HG02759 (cell line): Measurements from ENCODE around the gene KCNJ12.
"Not testable (repeated sequence)": the region's sequence is repeated elsewhere in the genome, so short reads cannot be mapped to it uniquely, and the experiment has no call there.

Experiments
- ATAC-seq: cut with Tn5 transposase; IDR thresholded peaks from one replicate; pipeline ENCODE4 v1.9.1; 2021; ENCODE audit warnings: mild to moderate bottlenecking, moderate library complexity; ENCODE audit not compliant: unreplicated experiment

KCNJ12 gene

DNA sequence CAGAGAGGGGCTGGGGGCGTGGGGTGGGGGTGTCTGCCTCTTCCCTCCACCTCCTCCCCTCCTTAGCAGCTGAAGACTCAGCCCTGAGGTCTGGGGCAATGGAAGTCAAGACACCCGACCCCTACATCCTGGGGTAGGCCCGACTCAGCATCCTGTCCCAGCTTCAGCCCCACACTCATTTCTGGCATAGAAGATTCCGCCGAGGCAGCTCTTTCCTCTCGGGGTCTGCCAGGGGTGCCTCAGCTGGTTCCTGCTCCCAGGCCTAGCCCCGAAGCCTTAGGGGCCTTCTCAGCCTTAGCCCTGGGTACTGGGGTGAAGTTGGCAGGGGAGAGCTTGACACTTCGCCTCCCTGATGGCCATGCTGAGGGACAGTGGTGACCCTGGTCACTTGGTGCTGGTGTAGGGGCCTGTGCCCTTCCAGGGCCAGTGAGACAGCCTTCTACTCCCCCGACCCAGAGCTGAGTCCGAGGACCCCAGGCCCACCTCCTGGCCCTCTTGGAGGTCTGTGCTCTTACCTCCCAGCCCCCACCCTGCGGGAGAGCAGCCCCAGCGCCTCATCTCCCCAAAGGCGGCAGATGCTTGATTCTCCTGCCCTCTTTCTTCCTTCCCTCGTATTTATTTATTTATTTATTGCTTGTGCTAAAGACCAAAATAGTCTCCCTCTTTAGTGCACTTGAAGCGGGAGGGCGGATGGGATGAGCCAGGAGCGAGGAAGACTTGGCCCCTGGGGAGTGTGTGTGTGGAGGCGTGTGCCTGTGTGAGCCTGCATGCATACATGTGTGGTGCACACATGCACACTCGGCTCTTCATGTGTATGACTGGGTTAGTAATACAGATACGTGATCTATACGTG lies 42.5 kb downstream of the KCNJ12 start:
- no peak for ATAC-seq

- ATAC-seq: no peak
Measured at GRCh38 chr17:21419299-21420239, 43.4 kb downstream of the KCNJ12 start.

DNA sequence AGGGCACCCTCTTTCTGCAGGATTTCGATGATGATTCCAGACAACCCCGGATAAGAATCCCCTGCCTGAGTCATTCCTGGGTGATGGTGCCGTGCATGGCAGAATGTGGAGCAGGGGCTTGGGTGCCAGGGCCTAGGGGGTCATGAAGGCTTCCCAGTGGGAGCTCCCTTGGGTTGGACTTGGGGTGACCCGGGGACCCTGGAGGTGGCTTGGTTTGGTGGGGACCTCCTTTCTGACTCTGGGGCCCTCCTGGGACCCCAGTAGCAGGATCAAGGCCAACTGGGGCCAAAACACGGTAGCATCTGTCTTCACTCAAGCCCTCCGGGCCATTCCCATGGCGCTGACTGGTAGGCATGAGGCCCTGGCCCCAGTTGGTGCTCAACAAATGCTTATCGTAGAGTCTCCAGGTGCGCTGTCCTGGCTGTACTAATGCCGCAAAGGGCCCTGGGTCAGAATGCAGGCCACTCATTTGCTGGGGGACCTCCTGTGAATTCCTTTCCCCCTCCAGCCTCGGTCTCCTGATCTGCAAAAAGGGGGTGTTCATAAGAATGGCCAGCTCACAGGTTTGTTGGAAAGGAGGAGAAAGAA lies 44.4 kb downstream of the KCNJ12 start:
- not testable (repeated sequence) for ATAC-seq

DNA sequence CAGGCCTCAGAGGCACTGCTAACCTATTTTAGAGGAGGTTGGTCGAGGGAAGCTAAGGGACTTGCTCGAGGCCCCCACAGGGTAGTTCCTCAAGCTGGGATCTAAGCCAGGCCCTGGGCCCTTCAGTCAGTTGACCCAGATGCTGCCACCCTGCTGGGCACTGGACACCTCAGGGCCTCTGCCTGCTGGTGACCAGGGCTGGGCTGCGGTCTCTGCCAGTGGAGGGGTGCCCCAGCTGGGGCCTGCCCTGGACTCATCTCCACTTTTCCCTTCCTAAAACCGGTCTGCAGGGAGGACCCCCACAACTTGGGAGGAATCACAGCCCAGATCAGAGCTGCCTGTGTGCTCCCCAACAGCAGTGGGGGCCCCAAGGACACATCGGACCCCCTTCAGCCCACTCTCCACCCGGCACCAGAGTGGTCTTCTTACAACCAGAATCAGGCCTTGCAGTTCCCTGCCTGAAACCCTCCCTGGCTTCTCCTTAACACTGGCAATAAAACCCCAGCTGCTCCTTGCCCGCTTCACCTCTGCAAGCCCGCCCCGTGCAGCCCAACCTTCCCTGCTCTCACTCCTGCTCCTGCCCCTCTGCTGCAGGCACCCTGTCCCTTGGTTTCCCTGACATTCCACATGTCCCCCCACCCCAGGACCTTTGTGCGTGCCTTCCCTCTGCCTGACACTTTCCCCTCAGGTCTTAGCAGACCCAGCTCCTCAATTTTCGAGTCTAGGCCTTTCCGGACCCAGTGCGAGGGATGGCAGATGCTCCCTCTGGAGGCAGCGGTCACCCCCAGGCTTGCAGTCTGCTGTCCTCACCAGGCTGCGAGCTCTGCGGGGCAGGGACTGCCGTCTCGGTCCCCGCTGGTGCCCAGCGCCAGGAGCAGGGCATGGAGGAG lies 45.5 kb downstream of the KCNJ12 start:
- not testable (repeated sequence) for ATAC-seq

DNA sequence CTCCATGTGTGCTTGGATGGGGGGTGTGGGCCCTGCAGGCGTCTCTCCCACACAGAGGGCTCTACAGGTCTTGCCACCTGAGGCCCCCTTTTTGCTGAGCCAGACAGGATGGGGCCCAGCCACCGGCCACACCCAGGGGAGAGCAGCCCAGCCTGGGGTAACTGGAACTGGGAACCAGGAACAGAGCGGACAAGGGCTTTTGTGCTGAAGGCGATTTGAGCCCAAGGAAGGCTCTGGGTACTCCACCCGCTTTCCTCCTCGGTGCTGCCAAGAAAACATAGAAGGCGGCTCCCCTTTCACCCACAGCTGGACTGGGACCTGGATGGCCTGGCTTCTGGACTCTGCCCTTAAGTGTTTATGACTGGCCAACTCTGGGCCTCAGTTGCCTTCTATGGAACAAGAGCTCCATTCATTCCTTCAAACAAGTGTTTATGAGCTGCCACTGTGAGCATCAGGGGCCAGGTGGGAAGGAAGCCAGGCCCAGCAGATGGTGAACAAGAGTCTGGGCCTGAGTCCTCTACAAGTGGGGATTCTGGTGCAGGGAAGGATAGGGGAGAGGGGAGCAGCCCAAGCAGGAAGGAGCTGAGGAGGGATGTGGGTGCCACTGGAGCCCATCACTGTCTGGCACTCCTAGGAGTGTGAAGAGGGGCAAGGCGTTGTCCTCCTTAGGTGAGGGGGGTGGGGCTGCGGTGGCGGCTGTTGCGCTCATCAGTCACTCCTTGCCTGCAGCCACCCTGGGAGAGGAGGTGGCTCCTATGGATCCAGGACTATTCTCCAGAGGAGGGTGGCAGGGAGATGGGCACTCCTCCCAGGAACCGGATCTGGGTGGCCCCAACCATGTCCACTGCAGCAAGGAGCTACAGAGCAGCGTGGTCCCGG lies 46.4 kb downstream of the KCNJ12 start:
- not testable (repeated sequence) for ATAC-seq

DNA sequence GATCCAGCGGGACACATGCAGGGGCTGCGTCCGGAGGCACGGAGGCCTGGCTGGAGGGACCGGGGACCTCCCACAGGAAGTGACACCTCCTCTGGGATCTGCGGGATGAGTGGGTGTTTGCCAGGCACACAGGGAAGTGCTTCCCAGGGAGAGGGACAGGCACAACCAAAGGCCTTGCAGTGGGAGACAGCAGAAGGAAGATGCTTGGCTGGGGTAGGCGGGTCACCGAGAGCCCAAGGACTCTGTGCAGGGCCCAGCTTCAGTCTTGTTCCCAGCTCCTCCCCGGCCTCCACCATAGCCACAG lies 47.0 kb downstream of the KCNJ12 start:
- not testable (repeated sequence) for ATAC-seq

GRCh38 chr17:21424697-21425096 lies 48.5 kb downstream of the KCNJ12 start:
- not testable (repeated sequence) for ATAC-seq

- no peak for ATAC-seq
Measured at GRCh38 chr17:21425321-21425720, 49.2 kb downstream of the KCNJ12 start.

DNA sequence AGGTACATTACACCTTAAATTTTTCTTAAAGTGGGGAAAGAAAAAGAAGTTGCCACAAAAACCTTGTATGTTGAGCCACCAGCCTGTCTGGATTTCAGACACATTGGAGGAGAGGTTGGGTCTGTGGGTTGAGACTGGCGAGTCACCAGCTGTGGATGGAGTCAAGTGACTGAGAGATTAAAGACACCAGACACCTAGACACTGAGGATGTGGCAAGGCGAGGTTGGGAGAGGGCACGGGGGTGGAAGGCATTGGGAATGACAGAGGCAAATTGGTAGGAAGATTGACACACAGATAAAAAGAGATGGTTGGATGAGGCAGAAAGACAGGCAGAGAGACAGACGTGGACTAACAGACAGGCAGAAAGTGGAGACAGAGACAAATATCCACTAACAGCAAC lies 49.6 kb downstream of the KCNJ12 start:
- ATAC-seq: no peak

- ATAC-seq: not testable (repeated sequence)
Measured at GRCh38 chr17:21426246-21426645, 50.1 kb downstream of the KCNJ12 start.

DNA sequence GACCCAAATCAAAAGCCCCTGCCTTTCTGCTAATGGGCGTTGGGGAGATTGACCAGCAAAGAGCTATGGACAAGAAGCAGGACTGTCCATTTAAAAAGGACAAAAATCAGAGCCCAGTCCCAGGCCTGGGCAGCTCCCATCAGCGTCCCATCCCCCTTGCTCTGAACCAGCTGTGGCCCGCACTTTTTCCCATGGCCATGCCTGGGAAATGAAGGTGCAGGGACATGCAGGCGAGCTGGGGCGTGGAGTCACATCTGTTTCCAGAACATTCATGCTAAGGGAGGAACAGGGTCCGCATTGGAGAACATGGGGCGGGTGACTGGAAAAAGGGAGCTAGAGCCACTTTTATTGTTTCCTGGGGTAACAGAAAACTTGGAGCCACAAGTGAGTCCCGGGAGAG lies 50.7 kb downstream of the KCNJ12 start:
- ATAC-seq: not testable (repeated sequence)

DNA sequence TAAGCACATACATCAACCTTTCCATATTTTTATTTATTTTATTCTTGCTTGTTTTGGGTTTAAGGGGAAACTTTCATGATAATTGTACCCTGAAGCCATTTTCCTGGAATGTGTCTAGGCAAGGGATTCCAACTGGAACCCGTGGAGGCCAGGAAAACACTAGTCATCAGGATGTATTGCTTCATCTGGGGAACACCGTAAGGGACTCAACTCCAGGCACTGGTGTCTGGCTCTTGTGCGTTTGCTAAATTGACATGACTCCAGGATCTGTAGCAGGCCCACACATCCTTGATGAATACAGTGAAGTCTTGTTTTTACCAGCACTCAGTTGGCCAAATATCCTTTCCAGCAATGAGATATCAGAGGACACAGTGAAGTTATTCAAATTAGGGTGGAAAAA lies 51.6 kb downstream of the KCNJ12 start:
- ATAC-seq: not testable (repeated sequence)

DNA sequence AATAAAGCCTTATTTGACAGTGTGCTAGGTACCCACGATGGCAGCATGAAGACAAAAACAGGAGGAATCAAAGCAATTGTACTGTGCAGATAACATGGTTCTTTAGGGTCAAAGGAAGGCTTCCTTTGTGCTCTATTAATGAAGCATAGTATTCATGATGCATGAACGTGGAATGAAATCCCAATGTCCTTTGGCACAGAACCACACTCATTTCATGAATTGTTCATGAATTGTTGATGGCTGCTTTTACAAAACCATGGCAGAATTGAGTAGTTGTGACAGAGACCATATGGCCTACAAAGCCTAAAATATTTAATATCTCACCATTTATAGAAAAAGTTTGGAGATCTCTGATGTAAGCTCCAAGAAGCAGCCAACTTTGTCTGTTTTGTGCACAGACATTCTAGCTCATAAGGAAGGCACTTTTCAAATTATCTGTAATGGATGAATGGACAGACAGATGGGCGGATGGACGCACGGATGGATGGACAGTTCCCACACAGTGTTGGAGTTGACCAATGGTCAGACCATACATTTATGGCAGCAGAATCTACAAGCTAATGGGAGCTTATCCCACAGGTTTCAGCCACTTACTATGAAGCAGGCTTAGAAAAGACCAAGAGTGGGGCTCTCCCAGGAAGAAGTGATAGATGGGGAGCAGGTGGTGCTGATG lies 52.7 kb downstream of the KCNJ12 start:
- ATAC-seq: not testable (repeated sequence)

DNA sequence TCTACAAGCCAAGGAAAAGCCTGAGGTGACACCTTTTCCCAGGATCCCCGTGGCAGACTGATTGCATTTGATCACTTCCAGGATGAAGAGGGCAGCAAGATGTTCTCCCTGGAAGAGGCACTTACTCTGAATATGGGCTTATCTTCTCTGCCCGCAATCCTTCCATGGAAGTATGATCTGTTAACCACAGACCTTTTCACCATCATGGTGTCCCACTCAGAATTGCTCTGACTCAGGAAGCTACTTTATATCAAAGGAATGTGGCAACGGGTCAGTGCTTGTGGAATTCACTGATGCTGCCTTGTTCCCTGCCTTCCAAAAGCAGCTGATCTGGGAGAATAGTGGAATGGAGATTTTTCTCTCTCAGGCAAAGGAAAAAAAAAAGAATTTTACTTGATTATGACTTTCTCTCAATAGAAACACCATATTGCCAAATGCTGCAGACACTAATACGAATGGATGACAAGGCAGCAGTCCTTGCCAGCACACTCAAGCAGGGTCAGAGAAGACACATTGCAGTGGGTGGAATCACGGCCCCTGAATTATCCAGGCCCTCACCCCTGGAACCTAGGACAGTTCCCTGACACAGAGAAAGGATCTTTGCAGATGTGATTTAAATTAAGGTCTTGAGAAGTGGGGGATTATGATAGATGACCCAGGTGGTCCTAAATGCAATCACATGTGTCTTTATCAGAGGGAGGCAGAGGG lies 53.9 kb downstream of the KCNJ12 start:
- not testable (repeated sequence) for ATAC-seq

- not testable (repeated sequence) for ATAC-seq
Measured at GRCh38 chr17:21433971-21434370, 57.8 kb downstream of the KCNJ12 start.

DNA sequence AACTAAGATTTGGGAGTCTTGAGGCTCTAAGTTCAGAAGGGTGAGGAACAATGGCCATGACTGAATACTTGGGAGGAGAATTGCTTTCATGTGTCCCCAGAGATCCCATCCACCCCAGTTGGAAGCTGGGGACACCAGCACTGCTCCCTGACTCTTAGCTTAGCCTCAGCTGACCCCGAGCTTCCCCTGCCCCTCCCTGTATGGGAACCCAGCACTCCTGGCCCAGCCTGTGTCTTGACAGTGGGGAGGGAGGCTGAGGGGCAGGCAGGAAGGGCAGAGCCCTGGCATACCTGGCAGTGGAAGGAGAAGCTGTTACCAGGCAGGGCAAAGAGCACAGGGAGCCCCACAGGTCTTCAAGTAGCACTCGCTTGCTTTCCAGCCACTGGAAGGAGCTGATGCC lies 58.8 kb downstream of the KCNJ12 start:
- ATAC-seq: not testable (repeated sequence)

DNA sequence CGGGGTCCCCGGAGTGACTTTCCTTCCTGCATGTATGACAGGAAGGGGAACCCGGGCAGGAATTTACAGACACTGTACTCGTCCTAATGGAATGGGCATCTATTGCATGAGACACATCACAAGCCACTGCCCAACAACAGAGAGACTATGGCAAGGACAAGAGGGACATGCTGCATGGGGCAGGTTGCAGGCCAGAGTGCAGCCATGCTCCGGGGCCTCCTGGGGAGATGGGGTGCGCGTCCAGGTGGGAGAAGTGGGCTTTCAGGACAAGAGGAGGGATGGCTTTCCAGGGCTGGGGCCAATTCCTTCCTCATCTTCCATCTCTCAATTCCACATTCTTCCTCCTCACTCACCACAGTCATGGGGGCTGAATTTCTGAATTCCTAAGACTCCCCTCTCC lies 60.3 kb downstream of the KCNJ12 start:
- not testable (repeated sequence) for ATAC-seq
